DND-41 (cell line): ENCODE results near the gene AP2S1.

Experiments used
- CTCF ChIP-seq: IDR thresholded peaks from 2 replicates; pipeline ENCODE4 v1.5.1; 2012; ENCODE audit warnings: borderline replicate concordance, low read length, moderate library complexity, mild to moderate bottlenecking; ENCODE audit not compliant: poor library complexity, severe bottlenecking; ENCODE audit errors: extremely low read depth
- EZH2 ChIP-seq: IDR thresholded peaks from 3 replicates; pipeline ENCODE4 v1.6.1; 2012; ENCODE audit warnings: borderline replicate concordance, low read depth, mild to moderate bottlenecking, moderate library complexity, low read length, inconsistent platforms; ENCODE audit not compliant: severe bottlenecking

GRCh38 chr19:46802152-46802551, 48.5 kb downstream of the AP2S1 start:
- TF ChIP-seq CTCF (no peak), EZH2 (no peak)
